GM12878 (cell line): ENCODE data around the gene RPP30. TPM values are rescaled to one million over a fixed set of nuclear protein-coding genes. Genes with fewer than 3 reads are reported as not detected.

Source experiments
- ATAC-seq: fragments of 200-7000 bp; cut with Tn5 transposase; 3 replicates; pipeline ENCODE4 v1.9.1; 2020; ENCODE audit warnings: mild to moderate bottlenecking, moderate library complexity
- Bru-seq: library from RNA; stranded (reverse); fragments of 400-500 nt; gene quantifications from one replicate; lab custom pipeline; 2021; lab: Mats Ljungman, UMichigan
- BruChase-seq, 2 experiments: library from RNA; stranded (reverse); fragments of 400-500 nt; gene quantifications; one replicate each; lab custom pipeline; 2021; lab: Mats Ljungman, UMichigan
- BruUV-seq: library from RNA; stranded (reverse); fragments of 400-500 nt; replicated peaks from 2 replicates; lab custom pipeline; 2021; lab: Mats Ljungman, UMichigan
- CTCF ChIA-PET: fragments of 300-600 bp; sonication (Branson Sonifier 250); formaldehyde crosslinking; extraction: SDS; loops from one replicate; lab custom pipeline; 2021; ENCODE audit warnings: inconsistent platforms; lab: Yijun Ruan, JAX
- POLR2A ChIA-PET: fragments of 350-600 bp; formaldehyde crosslinking; extraction: SDS; loops from one replicate; lab custom pipeline; 2021; ENCODE audit warnings: inconsistent platforms; lab: Charles Lee
- RAD21 ChIA-PET: fragments of 300-600 bp; sonication (Branson Sonifier 250); formaldehyde crosslinking; loops from one replicate; lab custom pipeline; 2023; ENCODE audit warnings: antibody characterized with exemption; ENCODE audit not compliant: unreplicated experiment; lab: Charles Lee
- SMC1A ChIA-PET: fragments of 300-600 bp; sonication (Branson Sonifier 250); formaldehyde crosslinking; loops from one replicate; lab custom pipeline; 2023; ENCODE audit not compliant: unreplicated experiment, uncharacterized antibody; lab: Charles Lee
- DNase-seq: peaks from one replicate; pipeline ENCODE4 v3.0.0-alpha.2; 2011; ENCODE audit warnings: low read depth, low spot score
- FAIRE-seq: peaks from 3 replicates; lab custom pipeline; 2011; peaks lifted over from hg19 to GRCh38; lab: Jason Lieb, UNC
- H2AFZ ChIP-seq: 2 replicates; pipeline ENCODE4 v1.6.0; 2011; ENCODE audit warnings: low read depth, low read length, control low read depth; ENCODE audit not compliant: control insufficient read depth
- H3K27ac ChIP-seq: 2 replicates; pipeline ENCODE4 v1.5.1; 2011; ENCODE audit warnings: control low read depth; ENCODE audit not compliant: control insufficient read depth, insufficient read depth
- H3K27me3 ChIP-seq, 2 experiments: replicated peaks in 1 of 2; 2 replicates each; pipeline versions ENCODE4 v1.6.0 to v1.6.1; 2011; ENCODE audit warnings: low read length in 1 of 2; ENCODE audit not compliant: control insufficient read depth in 2 of 2, insufficient read depth in 2 of 2
- H3K36me3 ChIP-seq, 2 experiments: 2 replicates each; pipeline ENCODE4 v1.5.1; 2011; ENCODE audit warnings: low read length in 1 of 2; ENCODE audit not compliant: control insufficient read depth in 2 of 2, insufficient read depth in 2 of 2
- H3K4me1 ChIP-seq: 2 replicates; pipeline ENCODE4 v1.6.1; 2011; ENCODE audit warnings: mild to moderate bottlenecking, low read length, moderate library complexity, mixed read lengths; ENCODE audit not compliant: control insufficient read depth, insufficient read depth
- H3K4me2 ChIP-seq: 2 replicates; pipeline ENCODE4 v1.6.0; 2011; ENCODE audit warnings: control low read depth; ENCODE audit not compliant: control insufficient read depth, insufficient read depth
- H3K4me3 ChIP-seq: fragments of 200-600 bp; sonication (generic); 2 replicates; pipeline ENCODE4 v1.5.1; 2016
- H3K79me2 ChIP-seq: 2 replicates; pipeline ENCODE4 v1.6.0; 2011; ENCODE audit warnings: low read length; ENCODE audit not compliant: control insufficient read depth, insufficient read depth
- H3K9ac ChIP-seq: 2 replicates; pipeline ENCODE4 v1.8.0; 2011; ENCODE audit warnings: low read length, control low read depth, mixed read lengths; ENCODE audit not compliant: control insufficient read depth, insufficient read depth
- H3K9me3 ChIP-seq: replicated peaks from 3 replicates; pipeline ENCODE4 v1.5.1; 2011; ENCODE audit warnings: mild to moderate bottlenecking, low read length; ENCODE audit not compliant: control insufficient read depth, insufficient read depth
- H4K20me1 ChIP-seq: 2 replicates; pipeline ENCODE4 v1.6.0; 2011; ENCODE audit not compliant: control insufficient read depth, insufficient read depth
- MAX ChIP-seq: IDR thresholded peaks from 2 replicates; pipeline ENCODE4 v1.6.1; 2012; ENCODE audit warnings: low read depth, low read length, improper control_type of control experiment
- NRF1 ChIP-seq: conservative IDR thresholded peaks from 2 replicates; pipeline ENCODE4 v1.6.1; 2011; ENCODE audit warnings: mild to moderate bottlenecking, low read depth, low read length, improper control_type of control experiment
- POLR2AphosphoS5 ChIP-seq: IDR thresholded peaks from 2 replicates; pipeline ENCODE4 v1.6.1; 2011; ENCODE audit warnings: mild to moderate bottlenecking, low read length, inconsistent platforms
- PRDM15 ChIP-seq: fragments of 450-650 bp; formaldehyde crosslinking; IDR thresholded peaks from 2 replicates; pipeline ENCODE4 v1.4.0; 2020; ENCODE audit warnings: mild to moderate bottlenecking, moderate library complexity
- SMAD5 ChIP-seq: IDR thresholded peaks from 2 replicates; pipeline ENCODE4 v1.6.1; 2016; ENCODE audit warnings: antibody characterized with exemption, low read depth
- SUPT20H ChIP-seq: IDR thresholded peaks from 2 replicates; pipeline ENCODE4 v1.6.1; 2011; ENCODE audit warnings: low read depth, mild to moderate bottlenecking, low read length, moderate library complexity, borderline replicate concordance; ENCODE audit not compliant: control insufficient read depth
- USF1 ChIP-seq: IDR thresholded peaks from 2 replicates; pipeline ENCODE4 v1.6.1; 2011; ENCODE audit warnings: borderline replicate concordance, low read depth, mild to moderate bottlenecking, moderate library complexity, mixed read lengths, low read length; ENCODE audit not compliant: insufficient read depth; ENCODE audit errors: extremely low read length
- WGBS: methylation state at CpG from one replicate; pipeline ENCODE4 v1.1.6; 2016; ENCODE audit warnings: low lambda C conversion rate; ENCODE audit not compliant: insufficient replicate concordance, insufficient coverage; ENCODE audit errors: missing lambda C conversion rate; 5-methylcytosine and 5-hydroxymethylcytosine counted together
- in situ Hi-C: fragments of 300-500 bp; cut with MboI; formaldehyde crosslinking; loops from 9 replicates; pipeline ENCODE4 v1.14.3; 2018; ENCODE audit warnings: mixed read lengths
- intact Hi-C: fragments of 100-400 bp; cut with micrococcal nuclease; formaldehyde crosslinking; loops from one replicate; pipeline ENCODE4 v1.14.2; 2022; ENCODE audit not compliant: unreplicated experiment
- long read RNA-seq, 2 experiments: library from polyadenylated mRNA; unstranded; transcript quantifications; one replicate each; pipeline ENCODE4 v2.0.0, GENCODE V29; 2019 to 2020
- polyA minus RNA-seq, 3 experiments: library from RNA; depleted of rRNA, polyadenylated mRNA; stranded (reverse); fragments of >200 nt; gene quantifications; 2 replicates each; pipeline ENCODE4 v1.2.3, GENCODE V29; 2011
- polyA plus RNA-seq, 11 experiments: library from polyadenylated mRNA; depleted of rRNA in 4 of 11; unstranded in 6 of 11; stranded (reverse) in 5 of 11; fragments of >200 nt; fragmentation: Nextera tagmentation in 4 of 11; fragmentation: Illumina TruSeq in 1 of 11; extraction: Ambion mirVana in 4 of 11; extraction: Trizol in 1 of 11; gene quantifications; 1 replicate in 1 of 11; 2 replicates in 10 of 11; pipeline versions ENCODE4 v1.2.1 to v1.2.3, GENCODE V29; 2011 to 2016; ENCODE audit warnings: inconsistent platforms in 2 of 11, missing spikeins in 2 of 11, low read depth in 1 of 11
- total RNA-seq, 4 experiments: library from RNA; depleted of rRNA in 3 of 4; stranded (reverse); fragments of >200 nt in 3 of 4; fragmentation: Illumina TruSeq in 1 of 4; extraction: Trizol in 1 of 4; gene quantifications; 2 replicates each; pipeline versions ENCODE4 v1.2.1 to v1.2.3, GENCODE V29; 2013 to 2021

Gene RPP30
- total RNA-seq (2013; cell fraction: nucleolus; rRNA removed), result 47.7 and 48.2 TPM in 2 replicates
- total RNA-seq (2014; rRNA removed) (70.7 and 78.9 TPM in 2 replicates), total RNA-seq (2014; rRNA removed; fragmentation: Illumina TruSeq; extraction: Trizol) (71.1 and 71.2 TPM in 2 replicates), total RNA-seq (2021) (48.0 and 51.4 TPM in 2 replicates), polyA plus RNA-seq (2011; rRNA removed) (62.2 and 81.9 TPM in 2 replicates), polyA plus RNA-seq (2014; fragmentation: Illumina TruSeq; extraction: Trizol) (73.9 and 85.6 TPM in 2 replicates), polyA plus RNA-seq (2014; fragmentation: Nextera tagmentation; extraction: Ambion mirVana) (100 to 1,000 TPM; 178 to 208 TPM), polyA plus RNA-seq (2014; rRNA removed) (56.5 and 65.4 TPM in 2 replicates), polyA plus RNA-seq (2016; fragmentation: Nextera tagmentation; extraction: Ambion mirVana) (100 to 1,000 TPM; 127 to 129 TPM), polyA minus RNA-seq (2011; rRNA and poly(A)+ RNA removed) (41.0 and 47.5 TPM in 2 replicates), Bru-seq, nascent RNA (percentile 85 among the genes with signal in this experiment), BruChase-seq, experiment 1, labeled RNA remaining after a 6-hour chase (percentile 72 among the genes with signal in this experiment), BruChase-seq, experiment 2, labeled RNA remaining after a 2-hour chase (percentile 75 among the genes with signal in this experiment)
- 34.3 TPM for polyA plus RNA-seq (2011; ENCODE audit: low read depth)
- 29.5 and 31.7 TPM in 2 replicates for polyA plus RNA-seq (2011; cell fraction: cytosol; rRNA removed)
- 43.1 and 45.5 TPM in 2 replicates for polyA plus RNA-seq (2011; cell fraction: nucleus; rRNA removed)
- polyA plus RNA-seq (2012), result 41.8 and 46.5 TPM in 2 replicates
- polyA minus RNA-seq (2011; cell fraction: cytosol; rRNA and poly(A)+ RNA removed), result 16.3 and 19.8 TPM in 2 replicates
- polyA minus RNA-seq (2011; cell fraction: nucleus; rRNA and poly(A)+ RNA removed), result 16.0 and 22.0 TPM in 2 replicates
- long read RNA-seq, experiment 1, transcript RPP30-202 (11 exons, 2,589 nt), result major isoform, 27 of 53 reads
- long read RNA-seq, experiment 1, partial matches to known transcripts, result 0 of 53 reads
- long read RNA-seq, experiment 1, other reads (novel, unspliced or antisense), result 26 of 53 reads
- long read RNA-seq, experiment 2, transcript RPP30-202 (11 exons, 2,589 nt), result major isoform, 124 of 246 reads
- long read RNA-seq, experiment 2, partial matches to known transcripts, result 63 of 246 reads
- long read RNA-seq, experiment 2, other reads (novel, unspliced or antisense), result 58 of 246 reads

- Histone ChIP-seq H3K9me3 (no peaks in the 10 kb centered on the region; the same call in 1 of the 3 replicates), H3K36me3 (peaks cover 0 to 9% of the 10 kb centered on the region in 2 experiments; a peak in 3 of 4 replicates), H3K27ac (peak within 1 kb of the TSS; percentile 66), H3K4me3 (peak within 1 kb of the TSS; percentile 87), H3K4me2 (peak within 1 kb of the TSS; percentile 92), H3K4me1 (0 out of 2 replicates have a peak, but pooled peaks cover 3% of the 10 kb centered on the region), H3K9ac (peak within 1 kb of the TSS; percentile 78), H3K27me3 (no peaks in the 10 kb centered on the region; a peak in 1 of 4 replicates), H2AFZ (peak within 1 kb of the TSS; percentile 94), H3K79me2 (peaks cover 22% of the 10 kb centered on the region), H4K20me1 (no peaks in the 10 kb centered on the region)
- in situ Hi-C loops (no loop called here), intact Hi-C loops (loop anchor here (2.0 kb wide), 1 partner anchor 121 kb away; no protein-coding TSS in a partner anchor)
- ChIA-PET SMC1A (interaction anchor here (0.6 to 1.7 kb wide), 9 partner anchors 8 to 427 kb away, joined by 3 to 6 read pairs (median 4); no protein-coding TSS in a partner anchor), POLR2A (interaction anchor here (0.9 kb wide), 1 partner anchor 1052 kb away, joined by 3 read pairs; the partner anchor contains the start of gene BTAF1), RAD21 (interaction anchor here (0.8 to 1.4 kb wide), 5 partner anchors 40 to 1171 kb away, joined by 3 to 5 read pairs (median 3); partner anchors contain the start of gene KIF20B), CTCF (interaction anchor here (0.6 to 3.5 kb wide), 21 partner anchors 8 to 1056 kb away, joined by 3 to 20 read pairs (median 4); partner anchors contain the start of gene HTR7)
- under 1% methylated on average over 42 of the region's 43 CpGs for WGBS
- peak; percentile 76 for FAIRE-seq
- DNase-seq, result peak; percentile 46
- BruUV-seq, result no TSS peak
- ATAC-seq, result peak; percentile 99
- TF ChIP-seq SMAD5, result 0 out of 2 replicates have a peak, but pooled peaks have one; percentile 26
- TF ChIP-seq PRDM15 (CRISPR knock-in tag), result no peak
- TF ChIP-seq MAX, result peak; percentile 21; the same call in 1 of the 2 replicates
- peak; percentile 39 for TF ChIP-seq USF1
- TF ChIP-seq NRF1, result peak; percentile 83
- no peak for TF ChIP-seq SUPT20H
- TF ChIP-seq POLR2AphosphoS5, result peak; percentile 69; the same call in 1 of the 2 replicates
Observed at GRCh38 chr10:90871766-90872647, at the start of gene RPP30. RPP30 (plus strand) TSS chr10:90871974; CDS start chr10:90871987, 13 bp downstream.
